Parathyroid adenoma (tissue), 2 donors: ENCODE results near the gene MARCHF7.

Source experiments
- H2AFZ ChIP-seq: fragments of 300-600 bp; sonication (generic); one replicate; pipeline ENCODE4 v1.7.0; 2017; ENCODE audit warnings: antibody characterized with exemption, mild to moderate bottlenecking
- H3K27ac ChIP-seq: fragments of 300-600 bp; sonication (generic); one replicate; pipeline ENCODE4 v1.7.0; 2017
- H3K27me3 ChIP-seq: fragments of 300-600 bp; sonication (generic); one replicate; pipeline ENCODE4 v1.7.0; 2017; ENCODE audit warnings: low read length; ENCODE audit not compliant: control insufficient read depth, insufficient read depth
- H3K36me3 ChIP-seq: fragments of 300-600 bp; sonication (generic); one replicate; pipeline ENCODE4 v1.7.0; 2017; ENCODE audit warnings: low read length; ENCODE audit not compliant: control insufficient read depth, insufficient read depth
- H3K4me1 ChIP-seq: fragments of 300-600 bp; sonication (generic); one replicate; pipeline ENCODE4 v1.7.0; 2017; ENCODE audit warnings: control low read depth
- H3K4me2 ChIP-seq: fragments of 300-600 bp; sonication (generic); one replicate; pipeline ENCODE4 v1.7.0; 2017; ENCODE audit warnings: low read length
- H3K4me3 ChIP-seq: fragments of 300-600 bp; sonication (generic); one replicate; pipeline ENCODE4 v1.7.0; 2017; ENCODE audit warnings: low read depth, low read length
- H3K79me2 ChIP-seq: fragments of 300-600 bp; sonication (generic); one replicate; pipeline ENCODE4 v1.7.0; 2017; ENCODE audit warnings: control low read depth
- H3K9ac ChIP-seq: fragments of 300-600 bp; sonication (generic); one replicate; pipeline ENCODE4 v1.7.0; 2017; ENCODE audit warnings: mild to moderate bottlenecking
- H3K9me3 ChIP-seq: fragments of 300-600 bp; sonication (generic); one replicate; pipeline ENCODE4 v1.7.0; 2017; ENCODE audit warnings: low read length; ENCODE audit not compliant: control insufficient read depth
- CTCF ChIP-seq: fragments of 300-600 bp; sonication (generic); IDR thresholded peaks from one replicate; pipeline ENCODE4 v1.7.0; 2017; ENCODE audit warnings: antibody characterized with exemption, mild to moderate bottlenecking
- donor health status: primary hyperparathyroidism.

MARCHF7 gene

GRCh38 chr2:159758686-159759085 is 46.4 kb downstream of the MARCHF7 start:
- peaks cover 8% of the 10 kb centered on the region for H3K79me2 ChIP-seq
- H3K4me2 ChIP-seq = no peak overlapping the region
- TF ChIP-seq CTCF = no peak
- no peaks in the 10 kb centered on the region for H3K27me3 ChIP-seq
- no peak overlapping the region for H3K27ac ChIP-seq
- H3K9ac ChIP-seq = no peak overlapping the region
- no peak overlapping the region for H2AFZ ChIP-seq
- H3K4me3 ChIP-seq = no peak overlapping the region
- H3K9me3 ChIP-seq = no peaks in the 10 kb centered on the region
- H3K36me3 ChIP-seq = no peaks in the 10 kb centered on the region
- H3K4me1 ChIP-seq = no peaks in the 10 kb centered on the region

GRCh38 chr2:159759577-159759976 is 47.3 kb downstream of the MARCHF7 start:
- Histone ChIP-seq H3K36me3 (no peaks in the 10 kb centered on the region), H3K27me3 (no peaks in the 10 kb centered on the region), H2AFZ (no peak overlapping the region), H3K27ac (no peak overlapping the region), H3K9me3 (no peaks in the 10 kb centered on the region), H3K4me1 (no peaks in the 10 kb centered on the region), H3K79me2 (peaks cover 3% of the 10 kb centered on the region), H3K4me3 (no peak overlapping the region), H3K9ac (no peak overlapping the region), H3K4me2 (no peak overlapping the region)
- TF ChIP-seq CTCF = no peak

GRCh38 chr2:159760326-159760725 is 48.0 kb downstream of the MARCHF7 start:
- Histone ChIP-seq H3K79me2 (no peaks in the 10 kb centered on the region), H3K4me3 (no peak overlapping the region), H3K9ac (no peak overlapping the region), H3K27ac (no peak overlapping the region), H3K4me2 (no peak overlapping the region), H3K9me3 (no peaks in the 10 kb centered on the region), H2AFZ (no peak overlapping the region), H3K36me3 (no peaks in the 10 kb centered on the region), H3K27me3 (no peaks in the 10 kb centered on the region), H3K4me1 (no peaks in the 10 kb centered on the region)
- no peak for TF ChIP-seq CTCF

- H3K4me3 ChIP-seq = no peak overlapping the region
- TF ChIP-seq CTCF = no peak
- H3K27me3 ChIP-seq = no peaks in the 10 kb centered on the region
- H2AFZ ChIP-seq = no peak overlapping the region
- H3K4me1 ChIP-seq = no peaks in the 10 kb centered on the region
- H3K4me2 ChIP-seq = no peak overlapping the region
- no peaks in the 10 kb centered on the region for H3K36me3 ChIP-seq
- no peaks in the 10 kb centered on the region for H3K9me3 ChIP-seq
- no peak overlapping the region for H3K9ac ChIP-seq
- no peak overlapping the region for H3K27ac ChIP-seq
- H3K79me2 ChIP-seq = no peaks in the 10 kb centered on the region
Measured at GRCh38 chr2:159762075-159762474, 49.8 kb downstream of the MARCHF7 start.
